Kidney (tissue), 14 donors: Measurements from ENCODE around the gene DNAAF8. TPM values are rescaled to one million over a fixed set of nuclear protein-coding genes. Genes with fewer than 3 reads are reported as not detected.

Source experiments
- DNase-seq, 5 donors: peaks; one replicate each; pipeline ENCODE4 v3.0.0-alpha.2; 2013 to 2020
- FAIRE-seq: peaks from 2 replicates; lab custom pipeline; 2012; peaks lifted over from hg19 to GRCh38; lab: Jason Lieb, UNC
- H3K27ac ChIP-seq, 2 donors: one replicate each; pipeline ENCODE4 v1.7.0; 2013; ENCODE audit warnings: low read depth in 2 of 2, low read length in 2 of 2, inconsistent platforms in 1 of 2
- H3K27me3 ChIP-seq: one replicate; pipeline ENCODE4 v1.7.1; 2013; ENCODE audit warnings: low read length, inconsistent platforms; ENCODE audit not compliant: control insufficient read depth, insufficient read depth
- H3K36me3 ChIP-seq, 3 donors: one replicate each; pipeline versions ENCODE4 v1.7.0 to v1.7.1; 2013; ENCODE audit warnings: low read length in 3 of 3, control low read depth in 1 of 3, inconsistent platforms in 1 of 3; ENCODE audit not compliant: insufficient read depth in 3 of 3, control insufficient read depth in 2 of 3
- H3K4me1 ChIP-seq, 3 donors: one replicate each; pipeline versions ENCODE4 v1.7.0 to v1.7.1; 2013; ENCODE audit warnings: low read length in 3 of 3, inconsistent platforms in 1 of 3, low read depth in 1 of 3; ENCODE audit not compliant: control insufficient read depth in 2 of 3, insufficient read depth in 2 of 3
- H3K4me3 ChIP-seq, 3 donors: one replicate each; pipeline versions ENCODE4 v1.7.0 to v1.8.1; 2013; ENCODE audit warnings: low read length in 3 of 3, control low read depth in 1 of 3, inconsistent platforms in 1 of 3
- H3K9ac ChIP-seq, 3 donors: one replicate each; pipeline versions ENCODE4 v1.7.0 to v1.7.1; 2013; ENCODE audit warnings: low read length in 3 of 3, control low read depth in 1 of 3, inconsistent platforms in 1 of 3
- H3K9me3 ChIP-seq, 3 donors: one replicate each; pipeline versions ENCODE4 v1.7.0 to v1.7.1; 2013; ENCODE audit warnings: low read length in 3 of 3, control low read depth in 1 of 3, inconsistent platforms in 1 of 3; ENCODE audit not compliant: control insufficient read depth in 2 of 3, insufficient read depth in 1 of 3
- CTCF ChIP-seq: IDR thresholded peaks from 3 replicates; pipeline ENCODE4 v1.5.1; 2012; ENCODE audit warnings: mild to moderate bottlenecking, moderate library complexity, borderline replicate concordance; ENCODE audit not compliant: insufficient read depth; ENCODE audit errors: extremely low read depth
- intact Hi-C: fragments of 100-400 bp; cut with DNase I; formaldehyde crosslinking; loops from one replicate; pipeline ENCODE4 v1.11.1; 2022
- polyA plus RNA-seq: library from polyadenylated mRNA; stranded (reverse); fragments of 350-450 nt; fragmentation: Illumina TruSeq; extraction: RNeasy Lipid Tissue Mini Kit (QIAGEN cat#74804); gene quantifications from one replicate; pipeline ENCODE4 v1.2.3, GENCODE V29; 2014; ENCODE audit warnings: low read depth, low replicate concordance; ENCODE audit not compliant: insufficient read depth
- total RNA-seq: library from RNA; stranded (reverse); fragmentation: NEBNext Ultra II Directional; extraction: Animal tissue kit (Norgen Biotek cat#: 25700); gene quantifications from one replicate; pipeline ENCODE4 v1.2.1, GENCODE V29; 2021
- donor health status: control.
- donor health status: control.
- donor health status: control.
- donor health status: control.
- donor health status: control.
- donor health status: DM: yes; HTN: yes; CAD: no.
- donor health status: Normal renal cell carcinoma (clear cell type).

Gene DNAAF8
- total and polyA plus RNA-seq, 2 donors from 2014 or later = 1.8 to 4.0 TPM

DNA sequence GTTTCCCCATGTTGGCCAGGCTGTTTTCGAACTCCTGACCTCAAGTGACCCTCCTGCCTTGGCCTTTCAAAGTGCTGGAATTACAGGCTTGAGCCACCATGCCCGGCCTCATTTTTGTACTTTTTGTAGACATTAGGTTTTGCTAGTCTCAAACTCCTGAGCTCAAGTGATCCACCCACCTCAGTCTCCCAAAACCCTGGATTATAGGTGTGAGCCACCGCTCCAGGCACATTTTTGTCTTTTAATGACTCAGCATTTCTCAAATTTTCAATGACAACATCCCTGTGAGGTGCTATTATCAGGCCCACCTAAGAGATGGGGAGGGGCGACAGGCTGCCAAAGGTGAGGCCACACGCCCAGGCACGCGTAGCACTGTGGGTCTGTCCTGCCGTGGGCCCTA, 52.7 kb downstream of the DNAAF8 start:
- Histone ChIP-seq H3K9ac (no peak overlapping the region), H3K27ac (no peak overlapping the region), H3K9me3 (no peaks in the 10 kb centered on the region), H3K27me3 (no peaks in the 10 kb centered on the region), H3K36me3 (no peaks in the 10 kb centered on the region), H3K4me1 (no peaks in the 10 kb centered on the region), H3K4me3 (no peak overlapping the region)
- intact Hi-C loops = no loop called here
- TF ChIP-seq CTCF = no peak
- DNase-seq = no peak
- no peak for FAIRE-seq

- FAIRE-seq = no peak
- Histone ChIP-seq H3K27ac (no peak within 1 kb of the TSS), H3K4me1 (no peaks in the 10 kb centered on the region), H3K36me3 (no peaks in the 10 kb centered on the region), H3K9me3 (no peaks in the 10 kb centered on the region), H3K9ac (no peak within 1 kb of the TSS), H3K4me3 (no peak within 1 kb of the TSS), H3K27me3 (no peaks in the 10 kb centered on the region)
- intact Hi-C loops = no loop called here
- DNase-seq = no peak
- no peak for TF ChIP-seq CTCF
Measured at GRCh38 chr16:4787627-4788482, 53.5 kb downstream of the DNAAF8 start, which contains the start of gene SEPTIN12. Gene SEPTIN12 (minus strand): TSS chr16:4788345. CDS start chr16:4787645, 700 bp downstream.

DNA sequence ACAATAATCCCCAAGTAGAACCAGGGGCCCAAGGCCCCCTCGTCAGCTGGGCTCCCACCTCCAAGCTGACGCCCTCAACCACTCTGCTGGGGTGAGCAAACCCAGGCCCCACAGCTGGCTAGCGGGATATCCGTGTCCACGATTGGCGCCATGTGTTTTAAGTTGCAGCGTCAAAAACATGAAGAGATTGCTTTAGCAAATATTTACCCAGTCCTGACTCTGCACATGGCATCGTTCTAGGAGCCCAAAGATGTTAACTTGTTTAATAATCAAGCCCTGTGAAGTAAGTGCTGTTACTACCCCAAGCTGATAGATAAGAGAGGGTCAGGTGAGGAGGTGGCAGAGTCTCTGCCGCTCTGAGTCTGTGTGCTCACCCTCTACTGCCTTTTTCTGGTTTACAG, 54.2 kb downstream of the DNAAF8 start:
- FAIRE-seq (no peak), DNase-seq (no peak)
- H3K36me3 ChIP-seq = no peaks in the 10 kb centered on the region
- no peaks in the 10 kb centered on the region for H3K4me1 ChIP-seq
- no peak overlapping the region for H3K27ac ChIP-seq
- no peak overlapping the region for H3K9ac ChIP-seq
- intact Hi-C loops = no loop called here
- no peaks in the 10 kb centered on the region for H3K9me3 ChIP-seq
- TF ChIP-seq CTCF = no peak
- H3K4me3 ChIP-seq = no peak overlapping the region
- H3K27me3 ChIP-seq = no peaks in the 10 kb centered on the region
